AG08396 (cell line): Measurements from ENCODE around the gene NOTCH2.

Experiments used
- DNase-seq: peaks from one replicate; pipeline ENCODE4 v3.0.0; 2012; ENCODE audit warnings: low spot score, mixed read lengths

NOTCH2 gene

GRCh38 chr1:119906927-119907652 lies 162.4 kb downstream of the NOTCH2 start:
- no peak for DNase-seq

- no peak for DNase-seq
Measured at GRCh38 chr1:119903443-119903835, 166.0 kb downstream of the NOTCH2 start.

- no peak for DNase-seq
Measured at GRCh38 chr1:119902775-119903442, 166.6 kb downstream of the NOTCH2 start.

- no peak for DNase-seq
Measured at GRCh38 chr1:119898981-119899720, 170.3 kb downstream of the NOTCH2 start.

GRCh38 chr1:119898530-119898929 lies 170.9 kb downstream of the NOTCH2 start:
- no peak for DNase-seq

- DNase-seq: no peak
Measured at GRCh38 chr1:119896303-119896702, 173.2 kb downstream of the NOTCH2 start, which contains the start of gene ADAM30. ADAM30 (minus strand) TSS chr1:119896515; CDS start chr1:119896336, 179 bp downstream.

GRCh38 chr1:119895102-119895501 lies 174.4 kb downstream of the NOTCH2 start:
- no peak for DNase-seq

- DNase-seq: no peak
Measured at GRCh38 chr1:119893827-119894700, 175.4 kb downstream of the NOTCH2 start.

GRCh38 chr1:119893238-119893791 lies 176.1 kb downstream of the NOTCH2 start:
- DNase-seq: no peak

- DNase-seq: no peak
Measured at GRCh38 chr1:119891386-119891785, 178.1 kb downstream of the NOTCH2 start.

GRCh38 chr1:119888476-119888875 lies 181.0 kb downstream of the NOTCH2 start:
- DNase-seq: no peak

- no peak for DNase-seq
Measured at GRCh38 chr1:119887427-119887826, 182.0 kb downstream of the NOTCH2 start.

- DNase-seq: peak; percentile 62
Measured at GRCh38 chr1:119885903-119886783, 183.3 kb downstream of the NOTCH2 start.

GRCh38 chr1:119884711-119885110 lies 184.8 kb downstream of the NOTCH2 start:
- no peak for DNase-seq

GRCh38 chr1:119883826-119884225 lies 185.6 kb downstream of the NOTCH2 start:
- DNase-seq: no peak

GRCh38 chr1:119882132-119883049 lies 187.1 kb downstream of the NOTCH2 start:
- DNase-seq: no peak

- DNase-seq: no peak
Measured at GRCh38 chr1:119879510-119880434, 189.7 kb downstream of the NOTCH2 start.

GRCh38 chr1:119878171-119878570 lies 191.3 kb downstream of the NOTCH2 start:
- no peak for DNase-seq
